ENCODE data around the gene MRPS34. TPM values are rescaled to one million over a fixed set of nuclear protein-coding genes. Genes with fewer than 3 reads are reported as not detected.

Gene MRPS34
- total RNA-seq, 1 donor from 2014 or later, result 23.5 TPM

GRCh38 chr16:1794221-1794871 is 21.4 kb upstream of the MRPS34 start:
- DNase-seq, result no peak

GRCh38 chr16:1793578-1794220 is 20.8 kb upstream of the MRPS34 start, which contains the start of gene IGFALS:
TSS of gene IGFALS (minus strand) at chr16:1793705. CDS start at chr16:1793652, 53 bp downstream.
- no peak for DNase-seq

GRCh38 chr16:1792836-1793577 is 20.1 kb upstream of the MRPS34 start:
- DNase-seq, result no peak

- no peak for DNase-seq
These were observed 19.2 kb upstream of the MRPS34 start for GRCh38 chr16:1791943-1792812.

GRCh38 chr16:1791256-1791942 is 18.5 kb upstream of the MRPS34 start:
- no peak for DNase-seq

GRCh38 chr16:1790611-1791255 is 17.8 kb upstream of the MRPS34 start:
- DNase-seq, result no peak

GRCh38 chr16:1790261-1790610 is 17.3 kb upstream of the MRPS34 start:
- no peak for DNase-seq

GRCh38 chr16:1789643-1790045 is 16.7 kb upstream of the MRPS34 start:
- DNase-seq, result no peak

GRCh38 chr16:1788708-1789100 is 15.8 kb upstream of the MRPS34 start:
- DNase-seq, result no peak

GRCh38 chr16:1788095-1788707 is 15.3 kb upstream of the MRPS34 start:
- no peak for DNase-seq

GRCh38 chr16:1787322-1788094 is 14.6 kb upstream of the MRPS34 start:
- DNase-seq, result no peak

GRCh38 chr16:1787056-1787321 is 14.1 kb upstream of the MRPS34 start:
- DNase-seq, result no peak

- no peak for DNase-seq
These were observed 13.5 kb upstream of the MRPS34 start for GRCh38 chr16:1786242-1787055.

GRCh38 chr16:1785846-1786170 is 12.9 kb upstream of the MRPS34 start:
- DNase-seq, result no peak

GRCh38 chr16:1784977-1785845 is 12.3 kb upstream of the MRPS34 start:
- DNase-seq, result no peak

GRCh38 chr16:1782408-1783264 is 9.7 kb upstream of the MRPS34 start, which contains the start of the genes NUBP2 and SPSB3:
TSS of gene NUBP2 (plus strand) at chr16:1782960. CDS start at chr16:1783021, 61 bp downstream.
TSS of gene SPSB3 (minus strand) at chr16:1782571. CDS start at chr16:1781483, 1,088 bp downstream.
- peak; percentile 100 for DNase-seq

GRCh38 chr16:1781758-1782407 is 8.9 kb upstream of the MRPS34 start:
- no peak for DNase-seq

Measured in skin of body (tissue), 2 donors.